IMR-90 (cell line): ENCODE data around the gene SPIN1.

ENCODE experiments used
- BHLHE40 ChIP-seq: fragments of 150-350 bp; IDR thresholded peaks from 2 replicates; pipeline ENCODE4 v1.6.1; 2016; ENCODE audit warnings: mild to moderate bottlenecking, low read depth, low read length
- CEBPB ChIP-seq: IDR thresholded peaks from 2 replicates; pipeline ENCODE4 v1.6.1; 2012; ENCODE audit warnings: low read depth, low read length, improper control_type of control experiment
- CHD1 ChIP-seq: IDR thresholded peaks from 2 replicates; pipeline ENCODE4 v1.6.1; 2012; ENCODE audit warnings: low read depth, low read length, improper control_type of control experiment
- CTCF ChIP-seq: conservative IDR thresholded peaks from 2 replicates; pipeline ENCODE4 v1.5.1; 2012; ENCODE audit warnings: mild to moderate bottlenecking, low read depth, low read length, improper control_type of control experiment
- MAFK ChIP-seq: IDR thresholded peaks from 2 replicates; pipeline ENCODE4 v1.6.1; 2012; ENCODE audit warnings: low read depth, low read length, improper control_type of control experiment
- MXI1 ChIP-seq: IDR thresholded peaks from 2 replicates; pipeline ENCODE4 v1.6.1; 2012; ENCODE audit warnings: low read depth, mild to moderate bottlenecking, low read length, moderate library complexity, borderline replicate concordance
- POLR2A ChIP-seq: IDR thresholded peaks from 2 replicates; pipeline ENCODE4 v1.6.1; 2012; ENCODE audit warnings: mild to moderate bottlenecking, low read depth, low read length
- RAD21 ChIP-seq: IDR thresholded peaks from 2 replicates; pipeline ENCODE4 v1.6.1; 2012; ENCODE audit warnings: low read length, improper control_type of control experiment
- RFX5 ChIP-seq: IDR thresholded peaks from 2 replicates; pipeline ENCODE4 v1.8.0; 2012; ENCODE audit warnings: low read depth, mild to moderate bottlenecking, low read length, moderate library complexity
- SMC3 ChIP-seq: fragments of 150-350 bp; IDR thresholded peaks from 2 replicates; pipeline ENCODE4 v1.6.1; 2016; ENCODE audit warnings: low read depth, mild to moderate bottlenecking, antibody characterized with exemption, low read length, moderate library complexity
- TF ChIP-seq, protein P1 (sequence below): fragments of 150-350 bp; IDR thresholded peaks from 2 replicates; pipeline ENCODE4 v1.6.1; 2016; ENCODE audit warnings: low read depth, mild to moderate bottlenecking, low read length, moderate library complexity, borderline replicate concordance

- TF ChIP-seq CTCF (no peak), BHLHE40 (no peak), RAD21 (no peak), POLR2A (no peak), MXI1 (no peak), RFX5 (no peak), CEBPB (no peak), MAFK (no peak), SMC3 (no peak), CHD1 (no peak)
- TF ChIP-seq, protein P1, sequence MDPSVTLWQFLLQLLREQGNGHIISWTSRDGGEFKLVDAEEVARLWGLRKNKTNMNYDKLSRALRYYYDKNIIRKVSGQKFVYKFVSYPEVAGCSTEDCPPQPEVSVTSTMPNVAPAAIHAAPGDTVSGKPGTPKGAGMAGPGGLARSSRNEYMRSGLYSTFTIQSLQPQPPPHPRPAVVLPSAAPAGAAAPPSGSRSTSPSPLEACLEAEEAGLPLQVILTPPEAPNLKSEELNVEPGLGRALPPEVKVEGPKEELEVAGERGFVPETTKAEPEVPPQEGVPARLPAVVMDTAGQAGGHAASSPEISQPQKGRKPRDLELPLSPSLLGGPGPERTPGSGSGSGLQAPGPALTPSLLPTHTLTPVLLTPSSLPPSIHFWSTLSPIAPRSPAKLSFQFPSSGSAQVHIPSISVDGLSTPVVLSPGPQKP: no peak
Observed at GRCh38 chr9:88468226-88468625, 80.0 kb downstream of the SPIN1 start.
